ENCODE results near the gene KCND1. TPM values are rescaled to one million over a fixed set of nuclear protein-coding genes. Genes with fewer than 3 reads are reported as not detected.

Gene KCND1
- 0.46 and 0.65 TPM in 2 replicates for total RNA-seq

GRCh38 chrX:48971249-48972219 is at the start of gene KCND1:
Gene KCND1, minus strand, starts transcription at chrX:48971844. Its CDS starts 1,573 bp downstream, at chrX:48970271.

GRCh38 chrX:49002091-49002935 is 30.7 kb upstream of the KCND1 start, which contains the start of gene GRIPAP1:
Gene GRIPAP1, minus strand, starts transcription at chrX:49002264. Its CDS starts 35 bp downstream, at chrX:49002229.

GRCh38 chrX:48957477-48957826 is 14.2 kb downstream of the KCND1 start, which contains the start of gene OTUD5:
Gene OTUD5, minus strand, starts transcription at chrX:48957607. Its CDS starts 37 bp downstream, at chrX:48957570.

GRCh38 chrX:48918643-48919340 is 52.9 kb downstream of the KCND1 start, which contains the start of gene PIM2:
Gene PIM2, minus strand, starts transcription at chrX:48919024. Its CDS starts 190 bp downstream, at chrX:48918834.

GRCh38 chrX:48911412-48912182 is 60.0 kb downstream of the KCND1 start, which contains the start of gene SLC35A2:
Gene SLC35A2, minus strand, starts transcription at chrX:48911646. Its CDS starts 10 bp downstream, at chrX:48911636.

Other genes with a start within 250 kb of the KCND1 start
- not detected in 2 replicates for gene GLOD5, start 210.1 kb downstream of the KCND1 start, total RNA-seq
- not detected in 2 replicates for gene GATA1, start 185.3 kb downstream of the KCND1 start, total RNA-seq
- gene HDAC6, start 169.8 kb downstream of the KCND1 start, total RNA-seq: 20.1 and 28.6 TPM in 2 replicates
- gene ERAS, start 145.3 kb downstream of the KCND1 start, total RNA-seq: not detected in 2 replicates
- under 0.01 TPM in 1 of 2 replicates, not detected in the other for gene PCSK1N, start 136.2 kb downstream of the KCND1 start, total RNA-seq
- gene TIMM17B, start 74.1 kb downstream of the KCND1 start, total RNA-seq: 35.0 and 36.4 TPM in 2 replicates
- gene PQBP1, start 73.9 kb downstream of the KCND1 start, total RNA-seq: 79.9 and 99.7 TPM in 2 replicates
- gene SLC35A2, start 60.2 kb downstream of the KCND1 start, total RNA-seq: 12.7 and 14.3 TPM in 2 replicates
- gene PIM2, start 52.8 kb downstream of the KCND1 start, total RNA-seq: 4.9 and 5.8 TPM in 2 replicates
- 18.4 and 25.7 TPM in 2 replicates for gene OTUD5, start 14.2 kb downstream of the KCND1 start, total RNA-seq
- 22.4 and 27.1 TPM in 2 replicates for gene GRIPAP1, start 30.4 kb upstream of the KCND1 start, total RNA-seq
- gene TFE3, start 71.5 kb upstream of the KCND1 start, total RNA-seq: 15.3 and 18.1 TPM in 2 replicates
- 0.61 and 0.65 TPM in 2 replicates for gene CCDC120, start 87.2 kb upstream of the KCND1 start, total RNA-seq
- 4.6 and 5.2 TPM in 2 replicates for gene PRAF2, start 102.2 kb upstream of the KCND1 start, total RNA-seq
- 24.0 and 34.0 TPM in 2 replicates for gene WDR45, start 108.0 kb upstream of the KCND1 start, total RNA-seq
- 23.4 and 25.1 TPM in 2 replicates for gene GPKOW, start 151.9 kb upstream of the KCND1 start, total RNA-seq
- 0.65 and 1.7 TPM in 2 replicates for gene MAGIX, start 190.9 kb upstream of the KCND1 start, total RNA-seq
- 7.8 and 13.3 TPM in 2 replicates for gene PLP2, start 200.1 kb upstream of the KCND1 start, total RNA-seq
- gene PRICKLE3, start 214.5 kb upstream of the KCND1 start, total RNA-seq: 5.2 and 6.2 TPM in 2 replicates
- under 0.01 and 0.15 TPM in 2 replicates for gene SYP, start 228.3 kb upstream of the KCND1 start, total RNA-seq

Measured in epithelial cell of umbilical artery (primary cell).